Measurements from ENCODE around the gene RAC3.

DNA sequence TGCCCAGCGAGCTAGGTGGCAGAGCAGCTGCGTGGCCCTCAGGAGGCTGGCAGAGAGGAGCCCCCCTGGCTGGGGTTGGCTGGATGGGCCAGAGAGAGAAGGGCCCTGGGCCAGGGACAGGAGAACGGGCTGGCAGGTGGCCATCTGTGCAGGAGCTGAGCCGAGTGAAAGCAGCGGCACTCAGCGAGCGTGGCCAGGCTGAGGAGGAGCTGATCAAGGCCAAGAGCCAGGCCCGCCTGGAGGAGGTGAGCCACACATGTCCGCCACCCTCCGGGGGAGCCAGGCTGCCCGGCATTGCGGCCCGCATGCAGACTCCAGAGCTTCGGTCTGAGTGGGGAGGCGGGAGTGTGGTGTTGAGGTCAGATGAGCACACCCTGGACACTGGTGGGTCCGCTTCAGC lies 2.1 kb upstream of the RAC3 start:
- TF ChIP-seq TAF1 (IDR thresholded peaks at IDR 0.05; ENCODE audit: borderline replicate concordance, insufficient read depth, low read length) (no peak), POLR2AphosphoS5 (IDR thresholded peaks at IDR 0.05; ENCODE audit: low read depth, low read length) (no peak)

Measured in PFSK-1 (cell line).